HG02571 (cell line): Measurements from ENCODE around the gene ANKRD40.

Experiments used
- ATAC-seq: cut with Tn5 transposase; IDR thresholded peaks from one replicate; pipeline ENCODE4 v1.9.1; 2021; ENCODE audit warnings: mild to moderate bottlenecking, moderate library complexity; ENCODE audit not compliant: unreplicated experiment

The ANKRD40 gene

GRCh38 chr17:50656509-50656908 is 51.2 kb downstream of the ANKRD40 start:
- no peak for ATAC-seq

GRCh38 chr17:50653738-50654137 is 54.0 kb downstream of the ANKRD40 start:
- ATAC-seq, result no peak

GRCh38 chr17:50651661-50652060 is 56.1 kb downstream of the ANKRD40 start:
- ATAC-seq, result no peak

DNA sequence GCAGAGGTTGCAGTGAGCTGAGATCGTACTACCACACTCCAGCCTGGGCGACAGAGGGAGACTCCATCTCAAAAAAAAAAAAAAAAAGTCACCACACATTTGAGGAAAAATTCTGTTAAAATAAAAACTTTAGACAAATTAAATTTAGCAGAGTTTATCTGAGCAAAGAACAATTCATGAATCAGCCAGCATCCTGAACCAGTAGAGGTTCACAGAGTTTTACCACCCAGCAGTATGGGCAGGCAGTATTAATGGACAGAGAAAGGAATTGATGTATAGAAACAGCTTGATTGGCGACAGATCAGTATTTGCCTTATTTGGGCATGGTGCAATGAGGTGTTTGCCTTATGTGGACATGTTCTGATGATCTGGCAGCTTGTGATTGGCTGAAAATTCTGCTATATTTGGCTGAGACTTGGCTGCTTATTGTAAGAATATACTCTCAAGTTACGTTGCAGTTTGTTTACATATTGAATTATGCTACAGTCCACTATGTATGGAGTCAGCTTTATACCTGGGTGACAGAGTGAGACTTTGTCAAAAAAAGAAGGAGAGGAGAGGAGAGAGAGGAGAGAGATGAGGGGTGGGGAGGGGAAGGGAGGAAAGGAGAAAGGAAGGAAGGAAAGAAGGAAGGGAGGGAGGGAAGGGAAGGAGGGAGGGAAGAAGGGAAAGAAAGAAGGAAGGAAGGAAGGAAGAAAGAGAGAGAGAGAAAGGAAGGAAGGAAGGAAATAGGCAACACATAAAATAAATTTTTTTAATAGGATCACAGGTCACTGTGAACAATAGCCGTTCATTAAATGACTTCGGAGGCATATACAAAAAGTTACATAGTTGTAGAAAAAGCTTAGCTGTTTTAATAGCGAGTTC is 58.4 kb downstream of the ANKRD40 start:
- no peak for ATAC-seq

DNA sequence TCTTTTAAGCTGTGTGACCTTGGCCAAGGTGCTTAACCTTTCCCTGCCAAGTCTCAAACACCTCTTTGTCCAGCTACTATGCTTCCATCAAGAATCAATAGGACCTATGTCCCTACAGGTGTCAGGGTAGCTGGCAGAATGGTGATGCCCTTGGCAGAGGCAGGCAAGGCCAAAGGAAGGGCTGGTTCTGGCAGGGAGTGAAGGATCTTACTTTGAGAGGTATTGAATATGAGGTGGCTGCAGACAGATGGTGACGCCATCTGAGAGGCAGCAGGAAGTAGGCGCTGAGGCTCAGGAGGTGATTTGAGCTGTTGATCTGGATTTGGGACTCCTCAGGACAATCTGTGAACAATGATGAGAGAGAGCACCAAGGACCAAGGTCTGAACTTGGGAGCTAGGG is 60.5 kb downstream of the ANKRD40 start:
- ATAC-seq, result no peak

DNA sequence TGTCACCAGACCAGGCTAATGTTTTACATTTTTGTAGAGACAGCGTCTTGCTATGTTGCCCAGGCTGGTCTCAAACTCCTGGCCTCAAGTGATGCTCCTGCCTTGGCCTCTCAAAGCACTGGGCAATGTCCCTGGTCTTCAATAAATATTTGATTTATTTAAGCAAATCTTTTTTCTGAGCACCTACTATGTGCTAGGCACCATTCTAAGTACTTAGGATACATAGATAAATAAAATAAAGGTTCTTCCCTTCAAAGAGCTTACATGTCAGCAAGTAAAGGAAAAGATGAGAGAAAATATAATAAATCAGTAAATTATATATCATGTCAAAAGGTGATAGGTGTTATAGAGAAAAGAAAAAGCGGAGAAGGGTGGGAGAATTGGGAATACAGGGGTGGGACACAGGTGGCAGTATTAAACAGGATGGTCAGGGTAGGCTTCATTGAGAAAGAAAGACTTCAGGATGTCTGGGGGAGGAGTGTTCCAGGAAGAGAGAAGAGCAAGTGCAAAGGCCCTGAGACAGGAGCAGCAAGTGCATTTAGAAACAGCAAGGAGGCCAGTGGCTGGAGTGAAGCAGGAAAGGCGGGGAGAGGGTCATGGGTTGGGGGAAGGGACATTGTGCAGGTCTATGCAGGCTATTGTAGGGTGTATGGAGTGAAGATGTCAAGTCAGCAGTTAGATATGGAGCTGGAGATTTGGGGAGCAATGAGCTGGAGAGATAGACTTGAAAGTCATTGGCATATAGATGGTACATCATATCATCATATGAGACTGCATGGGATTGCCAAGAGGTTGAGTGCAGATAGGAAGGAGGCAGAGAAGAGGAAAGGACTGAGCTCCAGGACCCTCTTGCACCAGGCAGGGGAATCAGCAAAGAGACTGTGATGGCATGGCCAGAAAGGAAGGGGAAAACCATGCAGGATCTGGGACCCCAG is 61.7 kb downstream of the ANKRD40 start:
- ATAC-seq, result no peak
